Lower leg skin (tissue), 3 donors: Measurements from ENCODE around the gene GPX4.

Source experiments
- CTCF ChIP-seq, 3 donors: fragments of 450-650 bp; IDR thresholded peaks; one replicate each; pipeline ENCODE4 v1.5.1; 2016; ENCODE audit warnings: antibody characterized with exemption in 3 of 3, mild to moderate bottlenecking in 3 of 3, moderate library complexity in 2 of 3
- POLR2A ChIP-seq, 2 donors: fragments of 450-650 bp; IDR thresholded peaks; one replicate each; pipeline ENCODE4 v1.6.1; 2016 to 2017; ENCODE audit warnings: antibody characterized with exemption in 2 of 2, mild to moderate bottlenecking in 1 of 2, moderate library complexity in 1 of 2

DNA sequence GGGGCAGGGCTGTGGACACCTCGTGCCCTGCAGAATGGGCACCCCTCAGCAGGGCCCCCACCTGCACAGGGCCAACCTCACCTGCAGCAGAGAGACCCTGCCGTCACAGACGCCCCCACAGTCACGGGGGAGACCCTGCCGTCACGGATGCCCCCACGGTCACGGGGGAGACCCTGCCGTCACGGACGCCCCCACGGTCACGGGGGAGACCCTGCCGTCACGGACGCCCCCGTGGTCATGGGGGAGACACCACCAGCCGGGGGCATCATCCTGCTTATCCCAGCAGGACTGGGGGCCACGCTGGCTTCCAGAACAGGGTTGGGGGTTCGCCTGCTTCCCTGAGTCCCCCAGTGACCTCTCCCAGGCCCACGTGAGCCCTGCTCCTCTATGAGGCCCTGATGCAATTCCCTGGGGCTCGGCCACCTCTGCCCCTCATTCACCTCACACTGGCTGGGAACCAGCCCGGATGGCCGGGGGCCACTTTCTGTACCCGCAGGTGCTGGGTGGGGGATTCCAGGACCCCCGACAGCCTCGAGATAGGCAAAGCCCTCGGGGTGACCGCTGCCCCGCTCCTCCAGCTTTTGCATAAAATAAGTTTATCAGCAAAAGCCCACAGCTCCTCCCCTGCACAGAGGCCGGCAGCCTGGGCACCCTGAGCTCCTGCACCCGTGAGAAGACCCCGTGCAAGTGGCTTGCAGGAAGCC is 46.7 kb downstream of the GPX4 start:
- no peak for TF ChIP-seq CTCF (IDR thresholded peaks at IDR 0.05)
- no peak for TF ChIP-seq POLR2A (IDR thresholded peaks at IDR 0.05)
